GM23338 (cell line): ENCODE results near the gene AGA. TPM values are rescaled to one million over a fixed set of nuclear protein-coding genes. Genes with fewer than 3 reads are reported as not detected.

ENCODE experiments used
- ATAC-seq: fragments of 200-7000 bp; cut with Tn5 transposase; 3 replicates; pipeline ENCODE4 v1.9.1; 2020
- DNase-seq: peaks from one replicate; pipeline ENCODE4 v3.0.0-alpha.2; 2015; ENCODE audit warnings: low spot score
- H2AFZ ChIP-seq: fragments of 200-600 bp; sonication (generic); 2 replicates; pipeline ENCODE4 v1.8.0; 2016; ENCODE audit warnings: antibody characterized with exemption, mild to moderate bottlenecking, moderate library complexity
- H3F3A ChIP-seq: fragments of 200-600 bp; sonication (generic); replicated peaks from 2 replicates; pipeline ENCODE4 v1.8.0; 2017; ENCODE audit warnings: antibody characterized with exemption, mixed run types, low read depth
- H3K27ac ChIP-seq: fragments of 200-600 bp; sonication (generic); 2 replicates; pipeline ENCODE4 v1.6.1; 2016; ENCODE audit warnings: low read depth
- H3K27me3 ChIP-seq: fragments of 200-600 bp; sonication (generic); 2 replicates; pipeline ENCODE4 v1.8.0; 2016; ENCODE audit warnings: mild to moderate bottlenecking, mixed run types, moderate library complexity; ENCODE audit not compliant: insufficient read depth
- H3K36me3 ChIP-seq: fragments of 200-600 bp; sonication (generic); 2 replicates; pipeline ENCODE4 v1.8.0; 2016; ENCODE audit warnings: mild to moderate bottlenecking; ENCODE audit not compliant: insufficient read depth
- H3K4me1 ChIP-seq: fragments of 200-600 bp; sonication (generic); 2 replicates; pipeline ENCODE4 v1.8.0; 2016; ENCODE audit warnings: mild to moderate bottlenecking, moderate library complexity; ENCODE audit not compliant: insufficient read depth
- H3K4me2 ChIP-seq: fragments of 200-600 bp; sonication (generic); 2 replicates; pipeline ENCODE4 v1.7.1; 2017; ENCODE audit warnings: mixed run types
- H3K4me3 ChIP-seq: fragments of 200-600 bp; sonication (generic); 2 replicates; pipeline ENCODE4 v1.6.1; 2016; ENCODE audit warnings: mixed run types
- H3K79me2 ChIP-seq: fragments of 200-600 bp; sonication (generic); replicated peaks from 2 replicates; pipeline ENCODE4 v1.8.0; 2017; ENCODE audit warnings: mild to moderate bottlenecking; ENCODE audit not compliant: insufficient read depth
- H3K9me2 ChIP-seq: fragments of 200-600 bp; sonication (generic); 2 replicates; pipeline ENCODE4 v1.8.0; 2017; ENCODE audit not compliant: insufficient read depth
- H4K20me1 ChIP-seq: fragments of 200-600 bp; sonication (generic); replicated peaks from 2 replicates; pipeline ENCODE4 v1.8.0; 2017; ENCODE audit warnings: mild to moderate bottlenecking; ENCODE audit not compliant: insufficient read depth
- H3K27ac Mint-ChIP-seq: 2 replicates; pipeline ENCODE4 v1.8.0; 2020; ENCODE audit warnings: inconsistent platforms, mild to moderate bottlenecking, moderate library complexity, mixed read lengths
- H3K27me3 Mint-ChIP-seq: 3 replicates; pipeline ENCODE4 v1.8.0; 2022; ENCODE audit warnings: low read depth, mild to moderate bottlenecking, moderate library complexity, mixed read lengths, inconsistent platforms; ENCODE audit not compliant: insufficient read depth, poor library complexity
- H3K36me3 Mint-ChIP-seq: 3 replicates; pipeline ENCODE4 v1.8.0; 2021; ENCODE audit warnings: low read depth, mild to moderate bottlenecking, inconsistent platforms, moderate library complexity, mixed read lengths
- H3K4me1 Mint-ChIP-seq: 3 replicates; pipeline ENCODE4 v1.8.0; 2020; ENCODE audit warnings: mild to moderate bottlenecking, inconsistent platforms, mixed read lengths
- H3K4me3 Mint-ChIP-seq: 3 replicates; pipeline ENCODE4 v1.8.0; 2021; ENCODE audit warnings: moderate library complexity, mild to moderate bottlenecking, inconsistent platforms, mixed read lengths
- H3K9me3 Mint-ChIP-seq: 3 replicates; pipeline ENCODE4 v1.8.0; 2020; ENCODE audit warnings: moderate library complexity, mild to moderate bottlenecking, inconsistent platforms, mixed read lengths
- CREB1 ChIP-seq: fragments of 250-450 bp; sonication (Bioruptor Pico); IDR thresholded peaks from 2 replicates; pipeline ENCODE4 v1.5.0; 2020; ENCODE audit warnings: low read depth, mild to moderate bottlenecking, moderate library complexity
- ETS1 ChIP-seq: IDR thresholded peaks from 2 replicates; pipeline ENCODE4 v1.6.1; 2016; ENCODE audit warnings: antibody characterized with exemption
- EZH2 ChIP-seq: fragments of 200-600 bp; sonication (generic); IDR thresholded peaks from one replicate; pipeline ENCODE4 v1.8.0; 2017; ENCODE audit warnings: antibody characterized with exemption, mild to moderate bottlenecking, low read depth; ENCODE audit not compliant: unreplicated experiment
- EZH2phosphoT487 ChIP-seq: fragments of 200-600 bp; sonication (generic); IDR thresholded peaks from one replicate; pipeline ENCODE4 v1.8.1; 2018; ENCODE audit warnings: antibody characterized with exemption; ENCODE audit not compliant: unreplicated experiment
- JUNB ChIP-seq: IDR thresholded peaks from one replicate; pipeline ENCODE4 v1.6.1; 2016; ENCODE audit warnings: antibody characterized with exemption; ENCODE audit not compliant: unreplicated experiment
- NANOG ChIP-seq: IDR thresholded peaks from 2 replicates; pipeline ENCODE4 v1.6.1; 2016; ENCODE audit warnings: antibody characterized with exemption, borderline replicate concordance
- POLR2AphosphoS5 ChIP-seq: IDR thresholded peaks from 2 replicates; pipeline ENCODE4 v1.6.1; 2016; ENCODE audit warnings: antibody characterized with exemption, low read depth
- REST ChIP-seq: IDR thresholded peaks from one replicate; pipeline ENCODE4 v1.6.1; 2018; ENCODE audit warnings: antibody characterized with exemption; ENCODE audit not compliant: unreplicated experiment
- STAT1 ChIP-seq: IDR thresholded peaks from one replicate; pipeline ENCODE4 v1.6.1; 2016; ENCODE audit warnings: antibody characterized with exemption; ENCODE audit not compliant: unreplicated experiment
- ZNF114 ChIP-seq: fragments of 250-450 bp; sonication (Bioruptor Pico); IDR thresholded peaks from 2 replicates; pipeline ENCODE4 v1.5.0; 2020; ENCODE audit warnings: mild to moderate bottlenecking, moderate library complexity
- ZNF331 ChIP-seq: fragments of 250-450 bp; sonication (Bioruptor Pico); IDR thresholded peaks from 2 replicates; pipeline ENCODE4 v1.5.0; 2020; ENCODE audit warnings: low read depth, mild to moderate bottlenecking, moderate library complexity
- ZNF462 ChIP-seq: fragments of 250-450 bp; sonication (Bioruptor Pico); IDR thresholded peaks from 2 replicates; pipeline ENCODE4 v1.5.0; 2020; ENCODE audit warnings: mild to moderate bottlenecking, moderate library complexity
- polyA plus RNA-seq: library from polyadenylated mRNA; unstranded; fragments of >200 nt; fragmentation: Nextera tagmentation; extraction: Ambion mirVana; gene quantifications from 2 replicates; pipeline ENCODE4 v1.2.1, GENCODE V29; 2016
- total RNA-seq: library from RNA; depleted of rRNA; stranded (reverse); fragments of >200 nt; shearing (Covaris generic); gene quantifications from 2 replicates; pipeline ENCODE4 v1.2.3, GENCODE V29; 2014
- TF ChIP-seq, protein P1 (sequence below), 2 experiments: fragments of 200-600 bp in 1 of 2; sonication (generic) in 1 of 2; conservative IDR thresholded peaks; 2 replicates each; pipeline versions ENCODE4 v1.5.1 to v1.6.1; 2016 to 2017; ENCODE audit warnings: antibody characterized with exemption in 2 of 2, low read depth in 2 of 2, mild to moderate bottlenecking in 2 of 2, moderate library complexity in 1 of 2

The AGA gene
- total and polyA plus RNA-seq, 2 experiments from 2014 or later: 5.5 to 12.8 TPM

DNA sequence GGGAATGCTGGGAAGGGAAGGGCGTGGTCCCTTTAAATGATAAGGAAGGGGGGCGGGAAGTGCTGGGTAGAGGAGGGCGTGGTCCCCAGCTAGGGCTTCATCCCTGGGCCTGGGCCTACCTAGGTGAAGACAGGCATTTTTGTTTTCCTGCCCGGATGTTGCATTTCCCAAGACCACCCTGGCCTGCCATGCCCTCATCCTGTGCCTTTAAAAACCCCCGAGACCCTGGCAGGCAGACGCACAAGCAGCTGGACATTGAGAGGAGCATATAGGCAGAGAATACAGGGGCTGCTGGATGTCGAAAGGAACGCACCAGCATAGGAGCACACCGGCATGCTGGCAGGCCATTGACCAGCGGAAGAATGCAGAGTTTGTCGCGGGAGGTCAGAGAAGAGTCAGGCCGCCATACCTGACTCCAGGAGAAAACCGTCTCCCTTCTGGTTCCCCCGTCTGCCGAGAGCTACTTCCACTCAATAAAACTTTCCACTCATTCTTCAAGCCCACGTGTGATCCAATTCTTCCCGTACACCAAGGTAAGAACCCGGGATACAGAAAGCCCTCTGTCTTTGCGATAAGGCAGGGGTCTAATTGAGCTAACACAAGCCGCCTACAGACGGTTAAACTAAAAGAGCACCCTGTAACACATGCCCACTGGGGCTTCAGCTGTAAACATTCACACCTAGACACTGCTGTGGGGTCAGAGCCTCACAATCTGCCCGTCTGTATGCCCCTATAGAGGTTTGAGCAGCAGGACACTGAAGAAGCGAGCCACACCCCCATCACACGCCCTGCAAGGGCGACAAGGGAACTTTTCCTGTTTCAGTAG lies 2.9 kb upstream of the AGA start:
- Mint-ChIP-seq H3K36me3 (no peaks in the 10 kb centered on the region), H3K27me3 (peaks cover 9% of the 10 kb centered on the region), H3K27ac (peak overlapping the region; percentile 6; the same call in 1 of the 2 replicates), H3K9me3 (no peaks in the 10 kb centered on the region; the same call in 2 of the 3 replicates), H3K4me3 (peak overlapping the region; percentile 70; the same call in 2 of the 3 replicates), H3K4me1 (peaks cover 27% of the 10 kb centered on the region)
- H3K9me2 ChIP-seq: no peaks in the 10 kb centered on the region
- 0 out of 2 replicates have a peak, but pooled peaks cover 4% of the 10 kb centered on the region for H3F3A ChIP-seq
- DNase-seq (peak; percentile 64), ATAC-seq (peak; percentile 14)
- peak overlapping the region; percentile 43 for H3K4me3 ChIP-seq
- no peaks in the 10 kb centered on the region for H4K20me1 ChIP-seq
- H3K27ac ChIP-seq: 0 out of 2 replicates have a peak overlapping the region, but pooled peaks have one; percentile 41
- no peaks in the 10 kb centered on the region for H3K36me3 ChIP-seq
- H3K4me2 ChIP-seq: peak overlapping the region; percentile 47
- TF ChIP-seq POLR2AphosphoS5 (no peak; the same call in 1 of the 2 replicates), CREB1 (no peak), REST (no peak), JUNB (no peak), ETS1 (no peak), NANOG (no peak), EZH2phosphoT487 (no peak), ZNF331 (no peak), STAT1 (no peak), ZNF462 (CRISPR knock-in tag) (no peak), ZNF114 (CRISPR knock-in tag) (no peak), EZH2 (no peak)
- TF ChIP-seq, protein P1, sequence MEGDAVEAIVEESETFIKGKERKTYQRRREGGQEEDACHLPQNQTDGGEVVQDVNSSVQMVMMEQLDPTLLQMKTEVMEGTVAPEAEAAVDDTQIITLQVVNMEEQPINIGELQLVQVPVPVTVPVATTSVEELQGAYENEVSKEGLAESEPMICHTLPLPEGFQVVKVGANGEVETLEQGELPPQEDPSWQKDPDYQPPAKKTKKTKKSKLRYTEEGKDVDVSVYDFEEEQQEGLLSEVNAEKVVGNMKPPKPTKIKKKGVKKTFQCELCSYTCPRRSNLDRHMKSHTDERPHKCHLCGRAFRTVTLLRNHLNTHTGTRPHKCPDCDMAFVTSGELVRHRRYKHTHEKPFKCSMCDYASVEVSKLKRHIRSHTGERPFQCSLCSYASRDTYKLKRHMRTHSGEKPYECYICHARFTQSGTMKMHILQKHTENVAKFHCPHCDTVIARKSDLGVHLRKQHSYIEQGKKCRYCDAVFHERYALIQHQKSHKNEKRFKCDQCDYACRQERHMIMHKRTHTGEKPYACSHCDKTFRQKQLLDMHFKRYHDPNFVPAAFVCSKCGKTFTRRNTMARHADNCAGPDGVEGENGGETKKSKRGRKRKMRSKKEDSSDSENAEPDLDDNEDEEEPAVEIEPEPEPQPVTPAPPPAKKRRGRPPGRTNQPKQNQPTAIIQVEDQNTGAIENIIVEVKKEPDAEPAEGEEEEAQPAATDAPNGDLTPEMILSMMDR (conservative IDR thresholded peaks at IDR 0.05; ENCODE audit: low read depth in 2 of 2): no peak
- peaks cover 39% of the 10 kb centered on the region for H3K79me2 ChIP-seq
- peak overlapping the region; percentile 74; the same call in 1 of the 2 replicates for H2AFZ ChIP-seq
- H3K27me3 ChIP-seq: no peaks in the 10 kb centered on the region
- peaks cover 12% of the 10 kb centered on the region for H3K4me1 ChIP-seq
